K562 (cell line): ENCODE data around the gene U2AF1L4. TPM values are rescaled to one million over a fixed set of nuclear protein-coding genes. Genes with fewer than 3 reads are reported as not detected.

Source experiments
- DNMT1 ChIP-seq: fragments of 450-650 bp; IDR thresholded peaks from 2 replicates; pipeline ENCODE4 v1.6.1; 2016; ENCODE audit warnings: antibody characterized with exemption, mild to moderate bottlenecking
- EHMT2 ChIP-seq: fragments of 450-650 bp; IDR thresholded peaks from 2 replicates; pipeline ENCODE4 v1.6.1; 2018; ENCODE audit warnings: antibody characterized with exemption
- IRF2 ChIP-seq: sonication (generic); formaldehyde crosslinking; IDR thresholded peaks from 2 replicates; pipeline ENCODE4 v1.8.1; 2022; ENCODE audit warnings: mild to moderate bottlenecking, missing genetic modification reagents
- JUNB ChIP-seq: fragments of 450-650 bp; formaldehyde crosslinking; conservative IDR thresholded peaks from 2 replicates; pipeline ENCODE4 v1.4.0; 2020; ENCODE audit warnings: mild to moderate bottlenecking
- PHF8 ChIP-seq: fragments of 200-600 bp; sonication (generic); IDR thresholded peaks from 2 replicates; pipeline ENCODE4 v1.6.1; 2012; ENCODE audit warnings: mixed run types, mild to moderate bottlenecking, inconsistent platforms, low read length, moderate library complexity, borderline replicate concordance
- POLR2B ChIP-seq: fragments of 450-650 bp; IDR thresholded peaks from 2 replicates; pipeline ENCODE4 v1.6.1; 2018; ENCODE audit warnings: low read depth; ENCODE audit not compliant: partially characterized antibody
- SMARCA5 ChIP-seq: fragments of 450-650 bp; IDR thresholded peaks from 2 replicates; pipeline ENCODE4 v1.6.1; 2016
- SOX6 ChIP-seq: fragments of 450-650 bp; IDR thresholded peaks from 2 replicates; pipeline ENCODE4 v1.6.1; 2014; ENCODE audit warnings: mild to moderate bottlenecking
- SREBF1 ChIP-seq: fragments of 150-350 bp; IDR thresholded peaks from 2 replicates; pipeline ENCODE4 v1.6.1; 2014; ENCODE audit warnings: antibody characterized with exemption, low read depth, low read length, borderline replicate concordance
- TBP ChIP-seq: optimal IDR thresholded peaks from 2 replicates; pipeline ENCODE3; 2011; ENCODE audit warnings: low read depth, low read length, improper control_type of control experiment
- TRIM28 ChIP-seq: fragments of 450-650 bp; IDR thresholded peaks from 2 replicates; pipeline ENCODE4 v1.6.1; 2017
- YY1 ChIP-seq, 3 experiments: IDR thresholded peaks; 2 replicates each; pipeline ENCODE4 v1.6.1; 2011; ENCODE audit warnings: low read length in 2 of 3, mild to moderate bottlenecking in 2 of 3, moderate library complexity in 2 of 3, borderline replicate concordance in 1 of 3, control low read depth in 1 of 3, low read depth in 1 of 3; ENCODE audit not compliant: insufficient read depth in 3 of 3, insufficient replicate concordance in 2 of 3, control insufficient read depth in 1 of 3, insufficient read length in 1 of 3; ENCODE audit errors: extremely low read depth in 1 of 3
- ZNF3 ChIP-seq: fragments of 250-450 bp; sonication (Bioruptor Pico); IDR thresholded peaks from 2 replicates; pipeline ENCODE4 v1.5.0; 2021; ENCODE audit warnings: mild to moderate bottlenecking, moderate library complexity
- ZNF41 ChIP-seq: fragments of 250-450 bp; sonication (Bioruptor Pico); conservative IDR thresholded peaks from 2 replicates; pipeline ENCODE4 v1.4.0; 2020; ENCODE audit warnings: mild to moderate bottlenecking
- ZNF766 ChIP-seq: fragments of 200-800 bp; sonication (Bioruptor generic); conservative IDR thresholded peaks from 2 replicates; pipeline ENCODE4 v1.6.1; 2016; ENCODE audit warnings: missing genetic modification characterization, missing compliant biosample characterization
- polyA plus RNA-seq, 8 experiments: library from polyadenylated mRNA; depleted of rRNA in 4 of 8; stranded (reverse) in 5 of 8; unstranded in 3 of 8; fragments of >200 nt; fragmentation: Nextera tagmentation in 2 of 8; fragmentation: Illumina TruSeq in 1 of 8; extraction: Ambion mirVana in 2 of 8; extraction: Trizol in 1 of 8; gene quantifications; 2 replicates each; pipeline versions ENCODE4 v1.2.1 to v1.2.3, GENCODE V29; 2011 to 2014; ENCODE audit warnings: inconsistent platforms in 1 of 8, missing spikeins in 1 of 8
- total RNA-seq, 7 experiments: library from RNA; depleted of rRNA in 6 of 7; stranded (reverse); fragments of >200 nt in 6 of 7; fragmentation: Illumina TruSeq in 2 of 7; extraction: Trizol in 2 of 7; gene quantifications; 2 replicates each; pipeline versions ENCODE4 v1.2.1 to v1.2.3, GENCODE V29; 2011 to 2021; ENCODE audit warnings: low replicate concordance in 1 of 7
- TF ChIP-seq, protein P1 (sequence below), 2 experiments: IDR thresholded peaks in 1 of 2; conservative IDR thresholded peaks in 1 of 2; 2 replicates each; pipeline ENCODE4 v1.6.1; 2016; ENCODE audit warnings: low read depth in 2 of 2, mild to moderate bottlenecking in 1 of 2, missing compliant biosample characterization in 1 of 2, missing genetic modification characterization in 1 of 2, moderate library complexity in 1 of 2
- TF ChIP-seq, protein P2 (sequence below): sonication (generic); formaldehyde crosslinking; IDR thresholded peaks from 2 replicates; pipeline ENCODE4 v1.8.0; 2022; ENCODE audit warnings: missing genetic modification reagents, mild to moderate bottlenecking, moderate library complexity, borderline replicate concordance
- TF ChIP-seq, protein P3 (sequence below), 2 experiments: fragments of 250-450 bp in 1 of 2; fragments of 450-650 bp in 1 of 2; sonication (Bioruptor Pico) in 1 of 2; IDR thresholded peaks; 2 replicates each; pipeline versions ENCODE4 v1.6.1 to v1.8.0; 2016 to 2021; ENCODE audit warnings: mild to moderate bottlenecking in 2 of 2, moderate library complexity in 2 of 2, missing compliant biosample characterization in 1 of 2, missing genetic modification characterization in 1 of 2
- TF ChIP-seq, protein P4 (sequence below): IDR thresholded peaks from 3 replicates; pipeline ENCODE4 v1.6.1; 2011; ENCODE audit warnings: borderline replicate concordance, mild to moderate bottlenecking, moderate library complexity; ENCODE audit not compliant: insufficient read length; ENCODE audit errors: extremely low read depth

Gene U2AF1L4
- total and polyA plus RNA-seq, 9 of the 15 experiments (the other 6 are each of a cell fraction or from before 2014, with no cell fraction given), result 8.4 to 19.5 (median 12.6) TPM

DNA sequence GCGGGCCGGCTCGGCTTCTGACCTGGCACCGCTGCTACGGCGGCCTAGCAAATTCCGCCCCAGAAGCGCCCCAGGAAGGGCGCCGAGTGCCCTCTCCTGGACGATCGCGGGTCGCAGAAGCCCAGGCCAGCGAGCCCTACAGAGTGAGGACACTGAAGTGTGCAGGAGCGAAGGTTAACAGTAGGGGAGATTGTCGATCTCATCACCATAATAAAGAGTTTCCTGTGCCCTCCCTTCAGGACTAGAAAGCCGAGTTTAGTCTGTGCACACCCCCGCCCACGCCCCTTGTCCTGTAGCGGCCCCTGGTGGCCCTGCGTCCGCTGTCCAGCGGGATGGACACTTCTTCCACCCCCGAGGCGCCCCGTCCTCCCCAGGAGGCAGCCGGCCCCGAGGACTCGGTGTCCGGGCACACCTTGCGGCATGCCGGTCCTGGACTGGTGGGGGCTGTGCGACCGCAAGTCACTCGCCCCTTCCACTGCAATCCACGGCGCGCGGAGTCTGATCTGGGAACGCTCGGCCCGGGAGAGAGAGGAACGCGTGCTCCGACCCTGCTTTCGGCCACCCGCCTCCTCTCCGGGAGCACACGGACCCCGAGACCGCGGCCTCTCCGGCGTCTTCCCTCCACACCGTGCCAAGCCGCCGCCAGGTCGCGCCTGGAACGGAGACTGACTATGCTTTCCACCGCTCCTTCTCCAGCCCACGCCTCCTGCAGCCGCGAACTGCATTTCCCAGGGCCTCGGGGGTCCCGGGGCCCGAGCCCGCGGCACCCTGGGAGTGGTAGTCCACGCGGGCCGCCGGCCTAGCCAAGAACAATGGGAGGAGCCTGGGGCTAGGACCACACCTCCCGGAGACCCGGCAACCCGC, 28.2 kb downstream of the U2AF1L4 start (continued):
- TF ChIP-seq, protein P1, sequence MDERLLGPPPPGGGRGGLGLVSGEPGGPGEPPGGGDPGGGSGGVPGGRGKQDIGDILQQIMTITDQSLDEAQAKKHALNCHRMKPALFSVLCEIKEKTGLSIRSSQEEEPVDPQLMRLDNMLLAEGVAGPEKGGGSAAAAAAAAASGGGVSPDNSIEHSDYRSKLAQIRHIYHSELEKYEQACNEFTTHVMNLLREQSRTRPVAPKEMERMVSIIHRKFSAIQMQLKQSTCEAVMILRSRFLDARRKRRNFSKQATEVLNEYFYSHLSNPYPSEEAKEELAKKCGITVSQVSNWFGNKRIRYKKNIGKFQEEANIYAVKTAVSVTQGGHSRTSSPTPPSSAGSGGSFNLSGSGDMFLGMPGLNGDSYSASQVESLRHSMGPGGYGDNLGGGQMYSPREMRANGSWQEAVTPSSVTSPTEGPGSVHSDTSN (CRISPR knock-in tag; IDR thresholded peaks at IDR 0.05; ENCODE audit: low read depth), result no peak
- TF ChIP-seq, protein P1 (tag; conservative IDR thresholded peaks at IDR 0.05; ENCODE audit: low read depth), result no peak
- TF ChIP-seq TBP (peak; percentile 62), ZNF3 (CRISPR knock-in tag) (no peak), SREBF1 (no peak), POLR2B (no peak), ZNF41 (no peak), ZNF766 (CRISPR knock-in tag) (peak; percentile 99), DNMT1 (no peak), EHMT2 (peak; percentile 34; the same call in 1 of the 2 replicates), PHF8 (peak; percentile 66; the same call in 1 of the 2 replicates), TRIM28 (no peak), IRF2 (CRISPR knock-in tag) (no peak), YY1 (IDR thresholded peaks at IDR 0.05; ENCODE audit: borderline replicate concordance in 1 of 3, control insufficient read depth in 1 of 3, extremely low read depth in 1 of 3, insufficient read depth in 3 of 3, insufficient read length in 1 of 3, insufficient replicate concordance in 2 of 3, low read depth in 1 of 3, low read length in 2 of 3) (peak in 2 of 3 experiments; percentile 59 to 63), JUNB (CRISPR knock-in tag) (no peak), SOX6 (peak; percentile 85), SMARCA5 (peak; percentile 47; the same call in 1 of the 2 replicates)
- TF ChIP-seq, protein P2, sequence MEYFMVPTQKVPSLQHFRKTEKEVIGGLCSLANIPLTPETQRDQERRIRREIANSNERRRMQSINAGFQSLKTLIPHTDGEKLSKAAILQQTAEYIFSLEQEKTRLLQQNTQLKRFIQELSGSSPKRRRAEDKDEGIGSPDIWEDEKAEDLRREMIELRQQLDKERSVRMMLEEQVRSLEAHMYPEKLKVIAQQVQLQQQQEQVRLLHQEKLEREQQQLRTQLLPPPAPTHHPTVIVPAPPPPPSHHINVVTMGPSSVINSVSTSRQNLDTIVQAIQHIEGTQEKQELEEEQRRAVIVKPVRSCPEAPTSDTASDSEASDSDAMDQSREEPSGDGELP, result peak; percentile 68; the same call in 1 of the 2 replicates
- TF ChIP-seq, protein P3, sequence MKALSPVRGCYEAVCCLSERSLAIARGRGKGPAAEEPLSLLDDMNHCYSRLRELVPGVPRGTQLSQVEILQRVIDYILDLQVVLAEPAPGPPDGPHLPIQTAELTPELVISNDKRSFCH (CRISPR knock-in tag; IDR thresholded peaks at IDR 0.05), result no peak
- TF ChIP-seq, protein P3 (tag; IDR thresholded peaks at IDR 0.05), result peak; percentile 25; the same call in 1 of the 2 replicates
- TF ChIP-seq, protein P4, sequence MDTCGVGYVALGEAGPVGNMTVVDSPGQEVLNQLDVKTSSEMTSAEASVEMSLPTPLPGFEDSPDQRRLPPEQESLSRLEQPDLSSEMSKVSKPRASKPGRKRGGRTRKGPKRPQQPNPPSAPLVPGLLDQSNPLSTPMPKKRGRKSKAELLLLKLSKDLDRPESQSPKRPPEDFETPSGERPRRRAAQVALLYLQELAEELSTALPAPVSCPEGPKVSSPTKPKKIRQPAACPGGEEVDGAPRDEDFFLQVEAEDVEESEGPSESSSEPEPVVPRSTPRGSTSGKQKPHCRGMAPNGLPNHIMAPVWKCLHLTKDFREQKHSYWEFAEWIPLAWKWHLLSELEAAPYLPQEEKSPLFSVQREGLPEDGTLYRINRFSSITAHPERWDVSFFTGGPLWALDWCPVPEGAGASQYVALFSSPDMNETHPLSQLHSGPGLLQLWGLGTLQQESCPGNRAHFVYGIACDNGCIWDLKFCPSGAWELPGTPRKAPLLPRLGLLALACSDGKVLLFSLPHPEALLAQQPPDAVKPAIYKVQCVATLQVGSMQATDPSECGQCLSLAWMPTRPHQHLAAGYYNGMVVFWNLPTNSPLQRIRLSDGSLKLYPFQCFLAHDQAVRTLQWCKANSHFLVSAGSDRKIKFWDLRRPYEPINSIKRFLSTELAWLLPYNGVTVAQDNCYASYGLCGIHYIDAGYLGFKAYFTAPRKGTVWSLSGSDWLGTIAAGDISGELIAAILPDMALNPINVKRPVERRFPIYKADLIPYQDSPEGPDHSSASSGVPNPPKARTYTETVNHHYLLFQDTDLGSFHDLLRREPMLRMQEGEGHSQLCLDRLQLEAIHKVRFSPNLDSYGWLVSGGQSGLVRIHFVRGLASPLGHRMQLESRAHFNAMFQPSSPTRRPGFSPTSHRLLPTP, result no peak
